Mucosa of descending colon (tissue), 3 donors: ENCODE measurements around the gene CTBP1. TPM values are rescaled to one million over a fixed set of nuclear protein-coding genes. Genes with fewer than 3 reads are reported as not detected.

Source experiments
- ATAC-seq: fragments of 200-7000 bp; cut with Tn5 transposase; one replicate; pipeline ENCODE4 v1.9.1; 2020; ENCODE audit warnings: mild to moderate bottlenecking, moderate library complexity
- DNase-seq, 3 donors: peaks; one replicate each; pipeline ENCODE4 v3.0.0-alpha.2; 2020
- H3K36me3 ChIP-seq: fragments of 200-600 bp; one replicate; pipeline ENCODE4 v1.8.0; 2021; ENCODE audit warnings: low read depth, mild to moderate bottlenecking
- H3K4me1 ChIP-seq: fragments of 200-600 bp; one replicate; pipeline ENCODE4 v1.8.0; 2021; ENCODE audit warnings: low read depth, mild to moderate bottlenecking
- H3K4me3 ChIP-seq: fragments of 200-600 bp; one replicate; pipeline ENCODE4 v1.8.0; 2021; ENCODE audit warnings: mild to moderate bottlenecking
- H3K9me3 ChIP-seq: fragments of 200-600 bp; one replicate; pipeline ENCODE4 v1.8.0; 2021; ENCODE audit warnings: mild to moderate bottlenecking
- CTCF ChIP-seq: fragments of 200-600 bp; IDR thresholded peaks from one replicate; pipeline ENCODE4 v1.8.0; 2022; ENCODE audit warnings: antibody characterized with exemption, mild to moderate bottlenecking
- intact Hi-C, 2 donors: fragments of 100-400 bp; cut with DNase I in 1 of 2; cut with micrococcal nuclease in 1 of 2; formaldehyde crosslinking; loops; one replicate each; pipeline versions ENCODE4 v1.11.0 to v1.11.1; 2022; cut with DNase I, micrococcal nuclease
- total RNA-seq, 3 donors: library from RNA; stranded (reverse); fragmentation: NEBNext Ultra II Directional in 2 of 3; extraction: Animal tissue kit (Norgen Biotek cat#: 25700) in 2 of 3; gene quantifications; one replicate each; pipeline versions ENCODE4 v1.2.1 to v1.2.4, GENCODE V29; 2021 to 2023
- donor health status: DM: no; HTN: no; CAD: no; lungs with moderate emphysema.
- donor health status: DM: no; HTN: no; CAD: no.
- donor health status: DM: no; HTN: yes; CAD: no.

CTBP1 gene
- total RNA-seq, 3 donors from 2014 or later: 151 to 188 (median 168) TPM

DNA sequence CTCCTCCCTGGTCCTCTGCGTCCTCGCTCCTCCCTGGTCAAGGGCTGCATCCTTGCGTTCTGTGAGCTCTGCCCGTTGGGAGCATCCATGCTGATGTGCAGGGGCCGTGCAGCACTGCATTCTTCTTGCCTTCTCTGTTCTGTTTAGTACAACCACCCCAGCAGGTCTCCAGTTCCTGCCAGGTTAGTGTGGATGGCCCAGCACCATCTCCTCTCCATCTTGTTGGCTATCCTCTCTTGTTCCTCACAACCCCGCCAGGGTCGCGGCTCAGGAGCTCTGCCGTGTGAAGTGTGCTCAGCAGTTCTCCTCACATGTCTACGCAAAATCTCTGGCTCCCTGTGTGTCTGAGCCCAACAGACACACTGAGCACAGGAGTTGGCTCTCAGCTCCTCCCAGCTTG, 30.3 kb upstream of the CTBP1 start:
- Histone ChIP-seq H3K36me3 (no peaks in the 10 kb centered on the region), H3K4me3 (no peak overlapping the region), H3K9me3 (no peaks in the 10 kb centered on the region), H3K4me1 (no peaks in the 10 kb centered on the region)
- TF ChIP-seq CTCF: no peak
- DNase-seq (no peak), ATAC-seq (no peak)
- intact Hi-C loops: no loop called here

DNA sequence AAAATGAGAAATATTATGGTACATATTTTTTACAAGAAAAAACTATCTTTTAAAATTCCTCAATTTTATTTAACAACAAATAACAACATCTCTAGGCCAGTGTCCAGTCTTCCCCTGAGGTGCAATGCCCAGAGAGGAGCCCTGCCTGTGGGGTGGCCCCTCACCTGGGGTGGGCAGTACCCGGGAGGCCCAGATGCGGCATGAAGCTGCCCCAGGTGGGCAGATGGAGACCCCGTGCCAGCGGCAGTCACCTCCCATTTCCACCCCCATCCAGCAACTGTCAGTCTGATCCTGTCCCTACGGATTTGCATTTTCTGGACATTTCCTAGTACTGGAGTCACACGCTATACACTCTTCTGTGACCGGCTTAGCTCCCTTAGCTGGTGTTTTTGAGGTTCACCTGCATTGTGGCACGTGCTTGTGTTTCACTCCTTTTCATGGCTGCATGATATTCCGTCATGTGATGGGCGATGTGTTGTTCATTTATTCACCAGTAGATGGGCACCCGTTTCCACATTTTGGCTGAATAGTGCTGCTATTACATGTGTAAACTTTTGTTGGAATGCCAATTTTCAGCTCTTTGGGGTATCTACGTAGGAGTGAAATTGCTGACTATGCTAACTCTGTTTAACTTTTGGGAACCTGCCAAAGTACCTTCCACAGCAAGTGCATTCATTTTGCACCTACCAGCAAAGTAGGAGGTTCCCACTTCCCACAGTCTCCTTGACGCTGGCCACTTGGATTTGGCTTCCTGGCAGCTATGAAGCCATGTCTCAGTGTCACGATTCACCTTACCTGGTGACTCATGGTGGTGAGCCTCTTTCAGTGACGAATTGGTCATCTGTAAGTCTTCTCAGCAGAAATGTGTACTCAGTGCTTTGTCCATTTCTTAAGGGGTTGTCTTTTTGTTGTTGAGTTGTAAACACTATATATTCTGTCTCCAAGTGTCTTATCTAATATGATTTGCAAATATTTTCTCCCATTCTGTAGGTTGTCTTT, 29.0 kb upstream of the CTBP1 start:
- DNase-seq (no peak), ATAC-seq (no peak)
- H3K9me3 ChIP-seq: no peaks in the 10 kb centered on the region
- no peaks in the 10 kb centered on the region for H3K36me3 ChIP-seq
- H3K4me3 ChIP-seq: no peak overlapping the region
- no peak for TF ChIP-seq CTCF
- H3K4me1 ChIP-seq: no peaks in the 10 kb centered on the region
- intact Hi-C loops: no loop called here

DNA sequence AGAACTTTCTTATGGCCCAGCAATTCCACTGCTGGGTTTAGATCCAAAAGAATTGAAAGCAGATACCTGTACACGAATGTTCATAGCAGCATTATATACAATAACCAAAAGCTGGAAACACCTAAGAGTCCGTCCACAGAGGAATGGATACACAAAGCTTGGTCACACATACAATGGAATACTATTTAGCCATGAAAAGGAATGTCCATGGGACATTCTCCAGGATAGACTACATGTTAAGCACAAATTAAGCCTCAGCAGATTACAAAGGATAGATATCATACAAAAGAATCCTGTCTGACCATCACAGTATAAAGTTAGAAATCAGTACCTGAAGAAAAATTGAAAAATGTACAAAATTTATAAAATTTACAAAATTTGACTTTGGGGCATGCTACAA, 28.1 kb upstream of the CTBP1 start:
- TF ChIP-seq CTCF: no peak
- Histone ChIP-seq H3K36me3 (no peaks in the 10 kb centered on the region), H3K9me3 (no peaks in the 10 kb centered on the region), H3K4me3 (no peak overlapping the region), H3K4me1 (no peaks in the 10 kb centered on the region)
- intact Hi-C loops: no loop called here
- DNase-seq (no peak), ATAC-seq (no peak)

GRCh38 chr4:1274871-1275270, 25.9 kb upstream of the CTBP1 start:
- intact Hi-C loops: no loop called here
- H3K4me1 ChIP-seq: no peaks in the 10 kb centered on the region
- TF ChIP-seq CTCF: no peak
- H3K9me3 ChIP-seq: no peaks in the 10 kb centered on the region
- H3K36me3 ChIP-seq: no peaks in the 10 kb centered on the region
- ATAC-seq: no peak
- H3K4me3 ChIP-seq: no peak overlapping the region
- no peak for DNase-seq

DNA sequence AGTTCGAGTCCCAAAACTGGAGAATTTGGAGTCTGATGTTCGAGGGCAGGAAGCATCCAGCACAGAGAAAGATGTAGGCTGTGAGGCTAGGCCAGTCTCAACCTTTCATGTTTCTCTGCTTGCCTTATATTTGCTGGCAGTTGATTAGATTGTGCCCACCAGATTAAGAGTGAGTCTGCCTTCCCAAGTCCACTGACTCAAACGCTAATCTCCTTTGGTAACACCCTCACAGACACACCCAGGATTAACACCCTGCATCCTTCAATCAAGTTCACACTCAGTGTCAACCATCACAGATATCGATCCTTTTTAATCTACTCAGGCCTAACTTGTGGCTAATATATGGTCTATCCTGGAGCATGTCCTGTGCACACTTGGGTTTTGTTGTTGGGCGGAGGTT, 22.8 kb upstream of the CTBP1 start:
- H3K4me3 ChIP-seq: no peak overlapping the region
- H3K36me3 ChIP-seq: no peaks in the 10 kb centered on the region
- peaks cover 4% of the 10 kb centered on the region for H3K9me3 ChIP-seq
- intact Hi-C loops: no loop called here
- TF ChIP-seq CTCF: no peak
- H3K4me1 ChIP-seq: no peaks in the 10 kb centered on the region
- no peak for DNase-seq
- no peak for ATAC-seq
